ENCODE measurements around the gene TMEM222.

The TMEM222 gene

GRCh38 chr1:27360159-27361043, 38.4 kb downstream of the TMEM222 start:
- no peak for DNase-seq

DNA sequence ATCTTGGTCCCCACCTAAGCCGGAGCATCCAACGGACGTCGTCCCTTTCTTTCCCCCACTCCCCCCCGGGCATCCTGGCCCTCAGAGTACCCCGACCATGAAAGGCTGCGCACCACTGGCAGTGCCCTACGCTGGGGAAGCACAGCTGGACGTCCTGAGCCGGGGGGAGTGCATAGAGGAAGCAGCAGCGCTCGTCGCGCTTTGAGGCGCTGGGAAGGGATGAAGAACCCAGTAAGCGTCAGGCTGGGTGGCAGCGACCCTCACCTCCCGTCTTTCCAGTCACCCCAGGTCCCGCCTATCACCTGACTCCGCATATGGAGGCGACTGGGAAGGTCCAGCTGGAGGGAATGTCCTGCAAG, 39.1 kb downstream of the TMEM222 start:
- no peak for DNase-seq

GRCh38 chr1:27361553-27361952, 39.6 kb downstream of the TMEM222 start:
- no peak for DNase-seq

GRCh38 chr1:27363766-27364695, 42.1 kb downstream of the TMEM222 start:
- no peak for DNase-seq

- DNase-seq: no peak
Observed at GRCh38 chr1:27364696-27365371, 42.9 kb downstream of the TMEM222 start.

DNA sequence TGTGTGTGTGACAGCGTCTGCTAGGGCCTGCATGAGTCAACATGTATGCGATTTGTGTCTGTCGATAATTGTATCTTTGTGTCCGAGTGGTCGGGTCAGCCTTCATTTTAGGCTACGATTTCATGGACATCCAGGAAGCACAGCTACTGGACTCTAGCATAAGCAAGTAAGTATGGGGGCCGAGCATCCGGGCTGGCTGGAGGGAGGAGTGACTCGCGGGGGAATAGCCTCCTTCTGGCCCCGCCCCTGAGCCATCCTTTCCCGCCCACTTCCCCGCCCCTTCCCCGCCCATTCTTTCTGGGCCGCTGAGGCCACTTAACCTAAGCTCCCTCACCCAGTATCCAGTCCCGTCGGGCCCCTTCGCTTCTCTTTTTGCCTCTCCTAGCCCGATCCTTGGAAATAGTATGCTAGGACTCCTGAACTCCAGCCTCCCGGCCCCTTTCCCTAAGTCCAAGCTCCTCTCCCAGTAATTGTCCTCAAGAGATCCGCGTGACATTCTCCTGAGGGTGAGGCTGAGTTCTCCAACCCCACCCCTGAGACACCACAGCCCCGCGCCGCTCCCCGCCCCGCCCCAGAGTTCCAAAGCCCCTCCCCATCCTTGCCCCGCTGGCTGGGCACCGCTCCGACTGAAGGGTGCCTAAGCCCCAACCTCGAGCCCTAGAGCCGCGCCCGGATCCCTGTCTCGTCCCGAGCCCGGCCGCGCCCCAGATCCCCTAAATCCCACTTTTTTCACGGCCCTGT, 43.6 kb downstream of the TMEM222 start:
- DNase-seq: peak; percentile 86

DNA sequence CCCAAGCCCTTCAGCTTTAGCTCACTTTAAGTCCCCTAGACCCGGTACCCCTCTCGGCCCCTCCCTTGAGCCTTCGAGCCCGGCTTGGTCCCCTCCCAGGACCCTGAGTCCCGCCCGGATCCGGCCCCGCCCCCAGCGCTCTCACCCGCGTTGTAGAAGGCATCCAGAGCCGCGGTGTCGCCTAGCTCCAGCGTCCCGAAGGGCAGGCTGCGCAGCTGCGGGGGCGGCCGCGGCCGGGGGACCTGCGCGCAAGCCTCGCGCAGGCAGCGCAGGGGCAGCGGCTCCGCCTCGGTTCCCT, 44.1 kb downstream of the TMEM222 start:
- peak; percentile 75 for DNase-seq

DNA sequence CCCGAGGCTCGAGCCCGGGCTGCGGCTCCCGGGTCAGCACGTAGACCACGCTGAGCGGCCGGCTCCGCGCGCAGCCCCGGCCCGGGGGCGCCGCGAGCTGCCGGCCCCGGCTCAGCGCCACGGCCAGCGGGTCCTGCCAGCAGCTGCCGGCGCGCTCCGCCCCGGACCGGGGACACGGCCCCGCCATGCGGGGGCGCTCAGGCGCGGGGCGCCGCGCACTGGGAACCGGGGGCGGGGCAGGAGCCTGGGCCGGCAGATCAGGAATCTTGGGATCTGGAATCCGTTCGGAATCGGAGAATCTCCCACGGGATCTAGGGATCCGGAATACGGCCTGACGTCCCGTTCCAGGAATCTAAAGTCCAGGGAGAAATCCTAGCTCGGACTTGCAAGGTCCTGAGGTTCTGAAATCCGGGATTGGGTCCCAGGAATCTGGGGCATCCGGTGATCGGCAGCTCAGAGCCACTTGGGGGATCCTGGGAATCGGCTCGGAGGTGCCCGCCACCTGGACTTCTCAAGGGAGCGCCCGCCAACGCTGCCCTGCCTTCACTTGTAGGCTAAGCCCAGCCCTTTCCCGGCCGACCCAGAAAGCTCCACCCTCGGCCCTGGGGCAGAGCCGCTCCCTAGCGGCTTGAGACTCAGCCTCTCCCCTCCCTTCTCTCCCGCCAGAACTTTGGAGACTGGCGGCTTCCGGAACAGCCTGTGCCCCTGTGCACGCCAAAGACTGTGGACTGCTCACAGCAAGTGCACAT, 44.6 kb downstream of the TMEM222 start, which contains the start of gene MAP3K6:
MAP3K6 (minus strand) TSS at position 551 of the 749 bp plus-strand sequence; CDS start at position 187, 364 bp downstream.
- peak; percentile 79 for DNase-seq

GRCh38 chr1:27367160-27367650, 45.2 kb downstream of the TMEM222 start:
- no peak for DNase-seq

- no peak for DNase-seq
Observed at GRCh38 chr1:27368869-27369582, 47.1 kb downstream of the TMEM222 start.

DNA sequence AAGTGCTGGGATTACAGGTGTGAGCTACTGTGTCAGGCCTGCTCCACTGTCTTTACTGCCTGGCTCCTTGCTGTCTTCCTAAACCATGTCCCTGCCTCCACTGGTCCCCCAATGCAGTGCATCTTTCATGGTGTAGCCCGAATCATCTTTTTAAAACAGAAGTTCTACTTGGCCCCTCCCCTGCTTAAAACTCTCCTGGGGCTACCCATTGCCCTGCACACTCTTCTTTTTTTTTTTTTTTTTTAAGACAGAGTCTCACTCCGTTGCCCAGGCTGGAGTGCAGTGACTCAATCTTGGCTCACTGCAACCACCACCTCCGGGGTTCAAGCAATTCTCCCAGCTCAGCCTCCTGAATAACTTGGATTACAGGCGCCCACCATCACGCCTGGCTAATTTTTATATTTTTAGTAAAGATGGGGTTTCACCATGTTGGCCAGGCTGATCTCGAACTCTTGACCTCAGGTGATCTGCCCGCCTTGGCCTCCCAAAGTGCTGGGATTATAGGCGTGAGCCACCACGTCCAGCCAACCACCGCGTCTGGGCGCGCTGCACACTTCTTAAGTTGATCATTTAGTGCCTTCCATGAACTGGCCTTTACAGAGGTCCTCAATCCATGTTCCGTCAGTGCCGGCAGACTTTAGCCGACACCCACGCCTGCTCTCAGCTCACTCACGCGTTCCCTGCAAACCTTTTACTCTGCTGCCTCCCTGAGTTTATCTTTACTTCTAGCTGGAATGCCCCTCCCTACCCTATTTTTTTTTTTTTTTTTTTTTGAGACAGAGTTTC, 50.3 kb downstream of the TMEM222 start:
- DNase-seq: no peak

GRCh38 chr1:27372808-27373690, 51.1 kb downstream of the TMEM222 start:
- no peak for DNase-seq

DNA sequence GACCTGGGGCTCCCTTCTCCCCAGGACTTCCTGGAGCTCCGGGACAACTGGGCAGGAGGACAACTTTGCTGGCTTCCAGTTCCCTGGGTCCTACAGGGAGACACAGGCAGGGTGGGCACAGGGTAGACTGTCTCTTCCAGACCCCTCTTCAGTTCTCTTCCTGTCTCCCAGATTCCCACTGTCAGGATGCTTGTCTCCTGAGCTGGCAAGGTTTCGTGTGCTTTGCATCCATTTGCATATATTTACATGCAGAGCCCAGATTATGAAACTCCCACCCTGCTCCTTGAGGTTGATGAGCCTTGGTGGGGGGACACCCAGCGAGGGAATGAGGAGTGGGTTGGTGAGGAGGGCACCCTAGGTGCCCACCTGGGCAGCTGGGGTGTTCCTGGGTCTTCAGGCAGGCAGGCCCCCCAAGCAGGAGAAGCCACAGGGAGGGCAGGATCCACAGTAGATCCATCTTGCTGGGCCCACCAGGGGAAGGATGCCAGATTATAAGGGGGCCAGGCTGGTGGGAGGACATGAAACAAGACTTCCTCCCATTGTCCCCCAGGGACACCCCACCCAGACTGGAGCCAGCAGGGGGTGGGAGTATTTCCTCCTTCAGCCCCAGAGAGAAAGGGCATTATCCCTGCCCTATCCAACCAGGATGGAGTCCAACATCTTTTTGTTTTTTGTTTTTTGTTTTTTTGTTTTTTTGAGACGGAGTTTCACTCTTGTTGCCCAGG, 52.6 kb downstream of the TMEM222 start, which contains the start of gene FCN3:
FCN3 (minus strand) TSS at position 463 of the 725 bp plus-strand sequence; CDS start at position 457, 6 bp downstream.
- DNase-seq: no peak

- DNase-seq: no peak
Observed at GRCh38 chr1:27377760-27378495, 56.0 kb downstream of the TMEM222 start.

- no peak for DNase-seq
Observed at GRCh38 chr1:27379564-27380122, 57.7 kb downstream of the TMEM222 start.

- no peak for DNase-seq
Observed at GRCh38 chr1:27380224-27380623, 58.3 kb downstream of the TMEM222 start.
